Sigmoid colon (tissue), 3 donors: Measurements from ENCODE around the gene LMOD2.

Experiments
- CTCF ChIP-seq, 4 experiments: fragments of 450-650 bp in 3 of 4; fragments of 200-600 bp in 1 of 4; IDR thresholded peaks; one replicate each; pipeline ENCODE4 v1.5.1; 2016 to 2019; ENCODE audit warnings: antibody characterized with exemption in 4 of 4, mild to moderate bottlenecking in 3 of 4, moderate library complexity in 2 of 4
- POLR2A ChIP-seq, 2 donors: fragments of 450-650 bp; IDR thresholded peaks; one replicate each; pipeline ENCODE4 v1.6.1; 2016; ENCODE audit warnings: antibody characterized with exemption in 2 of 2, mild to moderate bottlenecking in 2 of 2, moderate library complexity in 2 of 2

DNA sequence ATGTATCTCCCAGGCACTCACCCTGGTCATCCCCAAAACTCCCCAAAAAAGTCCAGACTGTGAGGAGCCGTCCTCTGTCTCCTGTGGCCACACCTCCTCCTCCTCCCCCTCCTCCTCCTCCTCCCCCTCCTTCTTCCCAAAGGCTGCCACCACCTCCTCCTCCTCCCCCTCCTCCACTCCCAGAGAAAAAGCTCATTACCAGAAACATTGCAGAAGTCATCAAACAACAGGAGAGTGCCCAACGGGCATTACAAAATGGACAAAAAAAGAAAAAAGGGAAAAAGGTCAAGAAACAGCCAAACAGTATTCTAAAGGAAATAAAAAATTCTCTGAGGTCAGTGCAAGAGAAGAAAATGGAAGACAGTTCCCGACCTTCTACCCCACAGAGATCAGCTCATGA is 7.1 kb downstream of the LMOD2 start:
- TF ChIP-seq POLR2A (IDR thresholded peaks at IDR 0.05) (no peak), CTCF (IDR thresholded peaks at IDR 0.05) (no peak)
